Endodermal cell (in vitro differentiated cells): ENCODE data around the gene TRMT1L. TPM values are rescaled to one million over a fixed set of nuclear protein-coding genes. Genes with fewer than 3 reads are reported as not detected.

Experiments
- DNase-seq: peaks from one replicate; pipeline ENCODE4 v3.0.0-alpha.2; 2017
- H3K27ac ChIP-seq: 2 replicates; pipeline ENCODE4 v1.5.1; 2013; ENCODE audit warnings: mild to moderate bottlenecking, low read depth, low read length, moderate library complexity
- H3K27me3 ChIP-seq: 2 replicates; pipeline ENCODE4 v1.6.1; 2013; ENCODE audit warnings: mild to moderate bottlenecking, low read length, moderate library complexity; ENCODE audit not compliant: insufficient read depth, control insufficient read depth, poor library complexity, severe bottlenecking
- H3K36me3 ChIP-seq: 2 replicates; pipeline ENCODE4 v1.7.0; 2013; ENCODE audit warnings: mild to moderate bottlenecking, low read length, moderate library complexity; ENCODE audit not compliant: control insufficient read depth, insufficient read depth
- H3K4me1 ChIP-seq: one replicate; pipeline ENCODE4 v1.7.0; 2013; ENCODE audit warnings: low read length; ENCODE audit not compliant: control insufficient read depth, insufficient read depth
- H3K4me3 ChIP-seq: 2 replicates; pipeline ENCODE4 v1.5.1; 2013; ENCODE audit warnings: mild to moderate bottlenecking, low read length, moderate library complexity
- H3K9ac ChIP-seq: 2 replicates; pipeline ENCODE4 v1.6.1; 2013; ENCODE audit warnings: mild to moderate bottlenecking, low read length, moderate library complexity; ENCODE audit not compliant: poor library complexity, severe bottlenecking; ENCODE audit errors: extremely low read depth
- H3K9me3 ChIP-seq: 2 replicates; pipeline ENCODE4 v1.6.1; 2013; ENCODE audit warnings: mild to moderate bottlenecking, low read length, moderate library complexity; ENCODE audit not compliant: control insufficient read depth
- H3K27ac Mint-ChIP-seq: 2 replicates; pipeline ENCODE4 v1.8.0; 2020; ENCODE audit warnings: mixed read lengths
- H3K27me3 Mint-ChIP-seq: 2 replicates; pipeline ENCODE4 v1.8.0; 2021; ENCODE audit warnings: mild to moderate bottlenecking, mixed read lengths; ENCODE audit not compliant: insufficient read depth
- H3K36me3 Mint-ChIP-seq: 2 replicates; pipeline ENCODE4 v1.8.0; 2020; ENCODE audit warnings: low read depth, mixed read lengths
- H3K4me1 Mint-ChIP-seq: 2 replicates; pipeline ENCODE4 v1.8.0; 2020; ENCODE audit warnings: mixed read lengths
- H3K4me3 Mint-ChIP-seq: 2 replicates; pipeline ENCODE4 v1.8.0; 2020; ENCODE audit warnings: mild to moderate bottlenecking, moderate library complexity, mixed read lengths
- H3K9me3 Mint-ChIP-seq: 2 replicates; pipeline ENCODE4 v1.8.0; 2020; ENCODE audit warnings: mild to moderate bottlenecking, mixed read lengths
- WGBS, 2 experiments: methylation state at CpG; one replicate each; pipeline versions ENCODE4 v1.1.5 to v1.1.7; 2013; ENCODE audit warnings: missing lambda C conversion rate in 2 of 2, mixed read lengths in 1 of 2; ENCODE audit not compliant: insufficient coverage in 1 of 2, insufficient read length in 1 of 2; 5-methylcytosine and 5-hydroxymethylcytosine counted together
- total RNA-seq, 2 donors: library from RNA; stranded (reverse); fragmentation: NEBNext Ultra II Directional in 1 of 2; extraction: Animal tissue kit (Norgen Biotek cat#: 25700) in 1 of 2; gene quantifications; 2 replicates in 1 of 2; 3 replicates in 1 of 2; pipeline ENCODE4 v1.2.1, GENCODE V29; 2021
- TF ChIP-seq, protein P1 (sequence below): fragments of 200-600 bp; sonication (generic); conservative IDR thresholded peaks from 2 replicates; pipeline ENCODE4 v1.5.0; 2021; ENCODE audit warnings: antibody characterized with exemption, mild to moderate bottlenecking

TRMT1L gene
- total RNA-seq, 2 donors from 2014 or later, result 23.8 to 33.4 TPM

DNA sequence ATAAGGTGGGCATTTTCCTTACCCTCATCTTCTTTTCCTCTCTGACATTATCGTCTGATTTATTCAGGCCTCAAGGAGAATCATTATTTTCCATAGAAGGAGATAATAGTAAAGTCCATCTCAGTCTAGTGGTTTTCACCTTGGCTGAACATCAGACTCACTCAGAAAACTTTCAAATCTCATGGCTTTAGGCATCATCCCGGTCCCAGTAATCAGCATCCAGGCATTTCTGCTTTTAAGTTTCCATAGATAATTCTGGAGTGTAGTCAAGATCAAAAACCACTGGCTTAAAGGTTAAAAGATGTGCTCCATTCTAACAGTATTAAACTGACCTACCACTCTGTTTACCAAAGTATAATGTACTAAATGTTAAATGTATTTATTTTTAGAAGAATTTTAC is 62.0 kb downstream of the TRMT1L start:
- peaks cover 83% of the 10 kb centered on the region for H3K36me3 ChIP-seq
- Mint-ChIP-seq H3K27ac (no peak overlapping the region), H3K36me3 (peaks cover 68% of the 10 kb centered on the region), H3K4me1 (no peaks in the 10 kb centered on the region), H3K9me3 (no peaks in the 10 kb centered on the region), H3K4me3 (no peak overlapping the region), H3K27me3 (no peaks in the 10 kb centered on the region)
- no peak for DNase-seq
- TF ChIP-seq, protein P1, sequence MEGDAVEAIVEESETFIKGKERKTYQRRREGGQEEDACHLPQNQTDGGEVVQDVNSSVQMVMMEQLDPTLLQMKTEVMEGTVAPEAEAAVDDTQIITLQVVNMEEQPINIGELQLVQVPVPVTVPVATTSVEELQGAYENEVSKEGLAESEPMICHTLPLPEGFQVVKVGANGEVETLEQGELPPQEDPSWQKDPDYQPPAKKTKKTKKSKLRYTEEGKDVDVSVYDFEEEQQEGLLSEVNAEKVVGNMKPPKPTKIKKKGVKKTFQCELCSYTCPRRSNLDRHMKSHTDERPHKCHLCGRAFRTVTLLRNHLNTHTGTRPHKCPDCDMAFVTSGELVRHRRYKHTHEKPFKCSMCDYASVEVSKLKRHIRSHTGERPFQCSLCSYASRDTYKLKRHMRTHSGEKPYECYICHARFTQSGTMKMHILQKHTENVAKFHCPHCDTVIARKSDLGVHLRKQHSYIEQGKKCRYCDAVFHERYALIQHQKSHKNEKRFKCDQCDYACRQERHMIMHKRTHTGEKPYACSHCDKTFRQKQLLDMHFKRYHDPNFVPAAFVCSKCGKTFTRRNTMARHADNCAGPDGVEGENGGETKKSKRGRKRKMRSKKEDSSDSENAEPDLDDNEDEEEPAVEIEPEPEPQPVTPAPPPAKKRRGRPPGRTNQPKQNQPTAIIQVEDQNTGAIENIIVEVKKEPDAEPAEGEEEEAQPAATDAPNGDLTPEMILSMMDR, result no peak
- no peak overlapping the region for H3K4me3 ChIP-seq
- H3K4me1 ChIP-seq, result no peaks in the 10 kb centered on the region
- no peaks in the 10 kb centered on the region for H3K9me3 ChIP-seq
- H3K27ac ChIP-seq, result no peak overlapping the region
- 94 to 100% methylated on average over 1 to 2 of the region's 2 CpGs for WGBS, 2 experiments
- H3K27me3 ChIP-seq, result no peaks in the 10 kb centered on the region
- no peak overlapping the region for H3K9ac ChIP-seq

DNA sequence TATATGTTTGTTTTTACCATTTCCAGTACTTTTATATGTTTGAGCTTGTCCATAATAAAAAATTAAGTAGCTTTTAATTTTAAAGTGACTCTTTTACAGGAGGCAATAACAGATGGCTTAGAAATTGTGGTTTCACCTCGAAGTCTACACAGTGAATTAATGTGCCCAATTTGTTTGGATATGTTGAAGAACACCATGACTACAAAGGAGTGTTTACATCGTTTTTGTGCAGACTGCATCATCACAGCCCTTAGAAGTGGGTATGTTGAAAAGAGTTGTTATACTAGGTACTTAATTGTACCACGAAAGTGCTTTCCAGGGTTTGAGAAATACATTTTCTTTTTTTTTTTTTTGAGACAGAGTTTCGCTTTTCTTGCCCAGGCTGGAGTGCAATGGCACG is 65.3 kb downstream of the TRMT1L start:
- Histone ChIP-seq H3K9me3 (no peaks in the 10 kb centered on the region), H3K27me3 (no peaks in the 10 kb centered on the region), H3K27ac (no peak overlapping the region), H3K4me3 (no peak overlapping the region), H3K36me3 (peaks cover 87% of the 10 kb centered on the region), H3K4me1 (no peaks in the 10 kb centered on the region), H3K9ac (no peak overlapping the region)
- Mint-ChIP-seq H3K4me1 (peaks cover 1% of the 10 kb centered on the region), H3K27ac (no peak overlapping the region), H3K4me3 (no peak overlapping the region), H3K9me3 (no peaks in the 10 kb centered on the region), H3K36me3 (peaks cover 71% of the 10 kb centered on the region), H3K27me3 (no peaks in the 10 kb centered on the region)
- WGBS, 2 experiments, result 92 to 94% methylated on average over 4 to 5 of the region's 5 CpGs
- no peak for DNase-seq
- TF ChIP-seq, protein P1, result no peak

DNA sequence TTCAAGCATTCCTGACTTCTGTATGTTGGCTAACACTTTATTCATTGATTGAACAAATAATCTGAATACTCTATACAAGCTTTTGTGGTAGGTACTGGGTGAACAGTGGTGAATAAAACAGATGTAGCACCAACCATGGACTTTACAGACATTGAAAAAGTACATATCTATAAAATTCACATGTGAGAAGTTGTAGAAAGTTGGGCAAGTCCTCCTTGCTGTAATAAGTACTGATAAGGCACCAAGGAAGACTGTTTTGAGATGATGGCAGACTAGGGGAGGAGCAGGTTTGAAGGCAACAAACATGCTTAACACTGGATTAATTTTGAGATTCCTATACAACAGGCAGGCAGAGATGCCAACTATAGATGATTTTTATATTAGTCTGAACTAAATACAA is 69.0 kb downstream of the TRMT1L start:
- H3K27me3 Mint-ChIP-seq, result no peaks in the 10 kb centered on the region

More for the DNA sequence above, 69.0 kb downstream of the TRMT1L start:
- no peaks in the 10 kb centered on the region for H3K9me3 ChIP-seq
- no peak overlapping the region for H3K9ac ChIP-seq
- DNase-seq, result no peak
- TF ChIP-seq, protein P1, result no peak
- peaks cover 50% of the 10 kb centered on the region for H3K36me3 ChIP-seq
- H3K27me3 ChIP-seq, result no peaks in the 10 kb centered on the region
- Mint-ChIP-seq H3K27ac (no peak overlapping the region), H3K36me3 (peaks cover 54% of the 10 kb centered on the region), H3K4me3 (no peak overlapping the region), H3K4me1 (peaks cover 2% of the 10 kb centered on the region), H3K9me3 (no peaks in the 10 kb centered on the region)
- no peak overlapping the region for H3K27ac ChIP-seq
- H3K4me1 ChIP-seq, result no peaks in the 10 kb centered on the region
- no peak overlapping the region for H3K4me3 ChIP-seq
